PC-9 (cell line): ENCODE results near the gene PLIN5. TPM values are rescaled to one million over a fixed set of nuclear protein-coding genes. Genes with fewer than 3 reads are reported as not detected.

Source experiments
- BruUV-seq: library from RNA; stranded (reverse); fragments of 400-500 nt; replicated peaks from 2 replicates; lab custom pipeline; 2021; lab: Mats Ljungman, UMichigan
- CTCF ChIA-PET: fragments of 300-600 bp; sonication (Branson Sonifier 250); formaldehyde crosslinking; loops from one replicate; lab custom pipeline; 2022; ENCODE audit warnings: antibody characterized with exemption; lab: Charles Lee
- POLR2A ChIA-PET: fragments of 300-600 bp; sonication (Branson Sonifier 250); formaldehyde crosslinking; loops from one replicate; lab custom pipeline; 2022; ENCODE audit warnings: antibody characterized with exemption; ENCODE audit not compliant: unreplicated experiment; lab: Charles Lee
- DNase-seq, 2 experiments: peaks; one replicate each; pipeline versions ENCODE4 v3.0.0 to v3.0.0-alpha.2; 2015 to 2022; ENCODE audit warnings: mixed read lengths in 1 of 2
- H2AFZ ChIP-seq: fragments of 200-600 bp; sonication (generic); 2 replicates; pipeline ENCODE4 v1.8.1; 2017; ENCODE audit warnings: antibody characterized with exemption
- H3F3A ChIP-seq: fragments of 200-600 bp; sonication (generic); 2 replicates; pipeline ENCODE4 v1.8.1; 2017; ENCODE audit warnings: antibody characterized with exemption, mild to moderate bottlenecking, low read depth; ENCODE audit not compliant: insufficient read depth
- H3K27ac ChIP-seq: fragments of 200-600 bp; sonication (generic); 2 replicates; pipeline ENCODE4 v1.6.1; 2016; ENCODE audit warnings: mixed run types
- H3K27me3 ChIP-seq: fragments of 200-600 bp; sonication (generic); 2 replicates; pipeline ENCODE4 v1.6.1; 2016; ENCODE audit warnings: low read depth, mixed run types; ENCODE audit not compliant: insufficient read depth
- H3K36me3 ChIP-seq: fragments of 200-600 bp; sonication (generic); 2 replicates; pipeline ENCODE4 v1.6.1; 2016; ENCODE audit warnings: low read depth, mixed run types
- H3K4me1 ChIP-seq: fragments of 200-600 bp; sonication (generic); replicated peaks from 2 replicates; pipeline ENCODE4 v1.6.1; 2016; ENCODE audit warnings: mixed run types; ENCODE audit not compliant: insufficient read depth
- H3K4me2 ChIP-seq: fragments of 200-600 bp; sonication (generic); 2 replicates; pipeline ENCODE4 v1.6.1; 2017; ENCODE audit warnings: mixed run types
- H3K4me3 ChIP-seq: fragments of 200-600 bp; sonication (generic); 2 replicates; pipeline ENCODE4 v1.6.1; 2016; ENCODE audit warnings: mixed run types
- H3K79me2 ChIP-seq: fragments of 200-600 bp; sonication (generic); 2 replicates; pipeline ENCODE4 v1.6.1; 2017; ENCODE audit warnings: low read depth, mixed run types
- H3K9me2 ChIP-seq: fragments of 200-600 bp; sonication (generic); 2 replicates; pipeline ENCODE4 v1.8.1; 2017; ENCODE audit warnings: mild to moderate bottlenecking; ENCODE audit not compliant: insufficient read depth
- H3K9me3 ChIP-seq: fragments of 200-600 bp; sonication (generic); 2 replicates; pipeline ENCODE4 v1.8.1; 2016; ENCODE audit warnings: low read depth; ENCODE audit not compliant: insufficient read depth
- H4K20me1 ChIP-seq: fragments of 200-600 bp; sonication (generic); 2 replicates; pipeline ENCODE4 v1.8.1; 2017; ENCODE audit not compliant: insufficient read depth
- CTCF ChIP-seq: fragments of 200-600 bp; sonication (generic); conservative IDR thresholded peaks from 2 replicates; pipeline ENCODE4 v1.6.1; 2017; ENCODE audit warnings: mixed run types, antibody characterized with exemption, mild to moderate bottlenecking, moderate library complexity
- EZH2 ChIP-seq: fragments of 200-600 bp; sonication (generic); IDR thresholded peaks from 2 replicates; pipeline ENCODE4 v1.8.0; 2017; ENCODE audit warnings: antibody characterized with exemption, low read depth
- intact Hi-C: fragments of 100-400 bp; cut with micrococcal nuclease; formaldehyde crosslinking; loops from one replicate; pipeline ENCODE4 v1.10.0; 2022; ENCODE audit not compliant: unreplicated experiment
- total RNA-seq: library from RNA; stranded (reverse); gene quantifications from 2 replicates; pipeline ENCODE4 v1.2.3, GENCODE V29; 2021

The PLIN5 gene
- total RNA-seq, 1 experiment from 2014 or later, result 4.4 TPM

DNA sequence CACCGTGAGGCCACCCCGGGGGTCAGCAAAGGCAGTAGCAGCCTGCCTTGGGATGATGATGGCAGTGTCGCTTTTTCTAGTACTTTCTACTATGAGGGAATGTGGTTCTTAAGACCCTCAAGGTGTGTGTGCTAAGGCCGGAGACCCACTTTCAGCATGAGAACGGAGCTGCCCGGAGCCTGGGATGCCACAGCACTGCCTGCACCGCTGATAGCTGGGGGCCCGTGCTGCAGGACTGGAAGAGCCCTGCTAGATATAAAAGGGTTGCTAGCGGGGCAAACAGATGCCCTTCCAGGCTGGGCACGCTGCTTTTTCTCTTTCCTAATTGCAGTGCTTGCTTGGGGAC is 31.2 kb downstream of the PLIN5 start:
- Histone ChIP-seq H4K20me1 (no peaks in the 10 kb centered on the region), H3F3A (no peaks in the 10 kb centered on the region), H3K9me3 (no peaks in the 10 kb centered on the region), H3K9me2 (no peaks in the 10 kb centered on the region), H3K79me2 (no peaks in the 10 kb centered on the region), H3K36me3 (no peaks in the 10 kb centered on the region), H3K4me3 (no peak overlapping the region), H3K4me1 (no peaks in the 10 kb centered on the region), H3K27ac (no peak overlapping the region), H3K27me3 (no peaks in the 10 kb centered on the region), H3K4me2 (no peak overlapping the region), H2AFZ (no peak overlapping the region)
- no peak for DNase-seq
- POLR2A ChIA-PET, result no interaction called here
- TF ChIP-seq EZH2, result no peak
- no peak for TF ChIP-seq CTCF
- BruUV-seq, result no TSS peak
- CTCF ChIA-PET, result interaction anchor here (0.6 kb wide), 1 partner anchor 117 kb away, joined by 6 read pairs; no protein-coding TSS in a partner anchor
- intact Hi-C loops, result no loop called here

GRCh38 chr19:4503132-4503824 is 31.7 kb downstream of the PLIN5 start:
- DNase-seq, result no peak
- no peaks in the 10 kb centered on the region for H4K20me1 ChIP-seq
- H3K4me1 ChIP-seq, result no peaks in the 10 kb centered on the region
- no peaks in the 10 kb centered on the region for H3K9me3 ChIP-seq
- H3K9me2 ChIP-seq, result no peaks in the 10 kb centered on the region
- H3F3A ChIP-seq, result no peaks in the 10 kb centered on the region
- intact Hi-C loops, result no loop called here
- POLR2A ChIA-PET, result no interaction called here
- no peak for TF ChIP-seq EZH2
- TF ChIP-seq CTCF, result no peak
- no peaks in the 10 kb centered on the region for H3K79me2 ChIP-seq
- H3K27me3 ChIP-seq, result no peaks in the 10 kb centered on the region
- CTCF ChIA-PET, result no interaction called here
- no peaks in the 10 kb centered on the region for H3K36me3 ChIP-seq
- BruUV-seq, result no TSS peak
- H3K4me3 ChIP-seq, result no peak overlapping the region
- no peak overlapping the region for H3K27ac ChIP-seq
- no peak overlapping the region for H3K4me2 ChIP-seq
- no peak overlapping the region for H2AFZ ChIP-seq

DNA sequence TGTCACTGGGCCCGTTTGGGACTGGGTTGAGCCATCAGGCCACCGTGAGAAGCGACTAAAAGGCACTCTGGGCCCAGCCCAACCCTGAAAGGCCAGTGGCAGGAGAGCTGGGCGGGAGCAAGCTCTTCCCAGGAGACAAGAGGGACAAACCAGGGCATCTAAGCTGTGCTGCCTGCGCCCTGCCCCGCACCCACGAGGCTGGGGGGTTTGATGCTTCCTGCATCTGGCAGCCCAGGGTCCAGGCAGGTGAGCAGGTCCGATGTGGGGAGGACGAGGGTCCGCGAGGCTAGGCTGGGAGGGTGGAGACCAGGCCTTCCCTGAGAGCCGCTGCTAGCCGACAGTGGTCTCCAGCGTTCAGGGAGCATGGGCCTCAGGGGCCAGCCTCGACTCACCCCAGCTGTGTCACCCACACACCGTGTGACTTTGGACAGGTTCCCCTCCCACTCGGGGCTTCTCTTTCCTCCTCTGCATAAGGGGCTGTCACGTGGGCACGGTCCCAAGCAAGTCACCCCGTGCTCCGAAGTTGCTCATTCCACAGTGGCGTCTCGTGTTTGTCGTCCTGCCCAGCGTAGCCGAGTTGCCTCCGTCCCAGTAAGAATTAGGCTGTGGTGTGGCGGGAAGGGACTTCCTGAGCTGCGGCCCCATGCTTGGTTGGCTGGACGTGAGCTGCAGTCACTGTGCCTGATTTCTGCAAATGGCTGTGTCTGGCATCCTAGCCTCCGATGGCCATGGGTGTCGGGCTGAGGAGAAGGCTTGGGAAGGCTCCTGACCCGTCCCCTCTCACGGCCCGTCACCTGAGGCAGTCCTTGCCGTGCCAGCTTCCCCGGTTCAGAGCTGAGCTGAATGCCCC is 32.5 kb downstream of the PLIN5 start:
- H2AFZ ChIP-seq, result no peak overlapping the region
- no peaks in the 10 kb centered on the region for H3K9me2 ChIP-seq
- H3K36me3 ChIP-seq, result no peaks in the 10 kb centered on the region
- H3K4me1 ChIP-seq, result no peaks in the 10 kb centered on the region
- no peaks in the 10 kb centered on the region for H3K27me3 ChIP-seq
- H3F3A ChIP-seq, result no peaks in the 10 kb centered on the region
- intact Hi-C loops, result no loop called here
- no peak for DNase-seq
- no peaks in the 10 kb centered on the region for H3K9me3 ChIP-seq
- TF ChIP-seq EZH2, result no peak
- no peak for TF ChIP-seq CTCF
- H3K27ac ChIP-seq, result no peak overlapping the region
- H3K4me3 ChIP-seq, result no peak overlapping the region
- POLR2A ChIA-PET, result no interaction called here
- CTCF ChIA-PET, result no interaction called here
- BruUV-seq, result no TSS peak
- no peak overlapping the region for H3K4me2 ChIP-seq
- H3K79me2 ChIP-seq, result no peaks in the 10 kb centered on the region
- no peaks in the 10 kb centered on the region for H4K20me1 ChIP-seq
